ENCODE results near the gene KLK7.

Gene KLK7

GRCh38 chr19:51002542-51003311 is 19.0 kb upstream of the KLK7 start:
- TF ChIP-seq, protein P1, sequence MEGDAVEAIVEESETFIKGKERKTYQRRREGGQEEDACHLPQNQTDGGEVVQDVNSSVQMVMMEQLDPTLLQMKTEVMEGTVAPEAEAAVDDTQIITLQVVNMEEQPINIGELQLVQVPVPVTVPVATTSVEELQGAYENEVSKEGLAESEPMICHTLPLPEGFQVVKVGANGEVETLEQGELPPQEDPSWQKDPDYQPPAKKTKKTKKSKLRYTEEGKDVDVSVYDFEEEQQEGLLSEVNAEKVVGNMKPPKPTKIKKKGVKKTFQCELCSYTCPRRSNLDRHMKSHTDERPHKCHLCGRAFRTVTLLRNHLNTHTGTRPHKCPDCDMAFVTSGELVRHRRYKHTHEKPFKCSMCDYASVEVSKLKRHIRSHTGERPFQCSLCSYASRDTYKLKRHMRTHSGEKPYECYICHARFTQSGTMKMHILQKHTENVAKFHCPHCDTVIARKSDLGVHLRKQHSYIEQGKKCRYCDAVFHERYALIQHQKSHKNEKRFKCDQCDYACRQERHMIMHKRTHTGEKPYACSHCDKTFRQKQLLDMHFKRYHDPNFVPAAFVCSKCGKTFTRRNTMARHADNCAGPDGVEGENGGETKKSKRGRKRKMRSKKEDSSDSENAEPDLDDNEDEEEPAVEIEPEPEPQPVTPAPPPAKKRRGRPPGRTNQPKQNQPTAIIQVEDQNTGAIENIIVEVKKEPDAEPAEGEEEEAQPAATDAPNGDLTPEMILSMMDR (conservative IDR thresholded peaks at IDR 0.05; ENCODE audit: low read length) = no peak
- no peak overlapping the region for H3K4me3 ChIP-seq (ENCODE audit: low read length)
- DNase-seq (ENCODE audit: low read depth) = no peak

DNA sequence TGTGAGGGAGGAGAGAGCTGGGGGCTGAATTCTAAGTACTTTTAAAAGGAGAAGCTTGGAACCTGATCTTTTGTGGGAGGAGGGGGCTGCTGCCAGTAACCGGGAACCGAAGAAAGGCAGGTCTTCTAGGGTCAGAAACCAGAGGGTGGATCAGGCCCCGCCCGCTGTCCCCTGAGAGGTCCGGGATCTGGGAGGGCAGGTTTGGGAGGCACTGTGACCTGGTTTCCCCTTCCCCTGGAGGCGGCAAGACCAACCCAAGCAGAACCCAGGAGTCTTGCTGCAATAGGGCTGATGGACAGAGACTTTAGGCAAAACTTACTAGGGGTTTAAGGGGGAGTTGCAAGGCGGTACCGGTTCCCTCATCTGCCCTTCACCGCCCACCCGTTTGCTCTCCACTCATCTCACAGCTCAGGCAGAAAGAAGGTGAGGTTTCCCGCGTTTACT is 18.4 kb upstream of the KLK7 start:
- TF ChIP-seq, protein P1 (conservative IDR thresholded peaks at IDR 0.05; ENCODE audit: low read length) = no peak
- DNase-seq (ENCODE audit: low read depth) = no peak
- no peak overlapping the region for H3K4me3 ChIP-seq (ENCODE audit: low read length)

DNA sequence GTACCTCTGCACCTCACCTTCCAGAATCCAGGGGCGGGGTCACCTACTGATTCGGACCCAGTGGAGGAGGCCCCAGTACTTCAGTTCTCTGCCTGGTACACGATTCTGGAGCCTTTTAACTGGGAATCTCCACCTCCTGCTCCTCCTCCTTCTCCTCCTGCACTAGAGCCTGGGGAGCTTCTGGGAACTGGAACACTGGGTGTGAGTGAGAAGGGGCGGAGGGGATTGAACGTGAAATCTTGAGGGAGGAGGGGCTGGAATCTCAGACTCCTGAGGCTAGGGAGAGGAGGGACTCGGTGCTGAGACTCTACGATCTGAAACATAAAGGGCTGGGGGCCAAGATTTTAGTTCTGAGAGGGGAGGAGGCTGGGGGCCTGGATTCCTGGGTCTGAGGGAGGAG is 17.8 kb upstream of the KLK7 start, which contains the start of gene KLK8:
KLK8 (minus strand) TSS at position 90 of the 400 bp plus-strand sequence. CDS start 437 bp downstream, outside the sequence.
- TF ChIP-seq, protein P1 (conservative IDR thresholded peaks at IDR 0.05; ENCODE audit: low read length) = no peak
- H3K4me3 ChIP-seq (ENCODE audit: low read length) = no peak within 1 kb of the TSS
- no peak for DNase-seq (ENCODE audit: low read depth)

DNA sequence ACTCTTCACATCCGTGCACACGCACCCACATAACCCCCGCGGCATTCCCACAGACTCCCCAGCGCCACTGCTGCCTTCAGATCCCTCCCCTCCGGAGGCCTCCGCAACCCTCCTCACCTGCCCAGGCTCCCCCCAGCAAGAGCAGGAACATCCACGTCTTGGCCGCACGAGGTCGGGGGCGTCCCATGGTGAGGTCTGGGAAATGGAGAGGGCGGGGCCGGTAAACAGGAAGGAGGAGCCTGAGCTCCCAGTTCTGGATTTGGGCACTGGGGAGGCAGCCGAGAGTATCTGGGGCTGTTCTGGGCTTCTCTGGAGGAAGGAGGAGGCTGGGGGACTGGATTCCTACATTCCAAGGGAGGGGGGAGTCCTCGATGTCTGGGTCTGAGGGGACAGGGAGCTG is 17.3 kb upstream of the KLK7 start:
- no peak overlapping the region for H3K4me3 ChIP-seq (ENCODE audit: low read length)
- TF ChIP-seq, protein P1 (conservative IDR thresholded peaks at IDR 0.05; ENCODE audit: low read length) = no peak
- no peak for DNase-seq (ENCODE audit: low read depth)

GRCh38 chr19:51000426-51000825 is 16.7 kb upstream of the KLK7 start:
- TF ChIP-seq, protein P1 (conservative IDR thresholded peaks at IDR 0.05; ENCODE audit: low read length) = no peak
- DNase-seq (ENCODE audit: low read depth) = no peak
- H3K4me3 ChIP-seq (ENCODE audit: low read length) = no peak overlapping the region

- no peak for DNase-seq (ENCODE audit: low read depth)
- TF ChIP-seq, protein P1 (conservative IDR thresholded peaks at IDR 0.05; ENCODE audit: low read length) = no peak
- no peak overlapping the region for H3K4me3 ChIP-seq (ENCODE audit: low read length)
These were observed 15.0 kb upstream of the KLK7 start for GRCh38 chr19:50998686-50999085.

GRCh38 chr19:50998061-50998460 is 14.3 kb upstream of the KLK7 start:
- H3K4me3 ChIP-seq (ENCODE audit: low read length) = no peak overlapping the region
- TF ChIP-seq, protein P1 (conservative IDR thresholded peaks at IDR 0.05; ENCODE audit: low read length) = no peak

More at GRCh38 chr19:50998061-50998460, 14.3 kb upstream of the KLK7 start:
- no peak for DNase-seq (ENCODE audit: low read depth)

All from AG10803 (cell line).